ENCODE results near the gene RABGGTB. TPM values are rescaled to one million over a fixed set of nuclear protein-coding genes. Genes with fewer than 3 reads are reported as not detected.
"Not testable (repeated sequence)": the region's sequence is repeated elsewhere in the genome, so short reads cannot be mapped to it uniquely, and the experiment has no call there.

The RABGGTB gene
- 100 to 1,000 TPM in 3 of 12 donors, 10 to 100 TPM in 8, not detected in 1; 74.9 to 124 (median 94.9) TPM for polyA plus RNA-seq (ENCODE audit: insufficient read length in 12 of 12)
- long read RNA-seq, donor 1, transcript RABGGTB-201 (9 exons, 1,496 nt), result major isoform, 13 of 78 reads
- long read RNA-seq, donor 1, transcript RABGGTB-203 (2 exons, 1,177 nt), result minor isoform, 5 of 78 reads
- long read RNA-seq, donor 1, partial matches to known transcripts, result 59 of 78 reads
- long read RNA-seq, donor 1, other reads (novel, unspliced or antisense), result 0 of 78 reads
- long read RNA-seq, donor 2, transcript RABGGTB-201 (9 exons, 1,496 nt), result major isoform, 21 of 89 reads
- long read RNA-seq, donor 2, transcript RABGGTB-203 (2 exons, 1,177 nt), result minor isoform, 8 of 89 reads
- long read RNA-seq, donor 2, partial matches to known transcripts, result 59 of 89 reads
- long read RNA-seq, donor 2, other reads (novel, unspliced or antisense), result 0 of 89 reads
- long read RNA-seq, donor 3, transcript RABGGTB-201 (9 exons, 1,496 nt), result major isoform, 7 of 23 reads
- long read RNA-seq, donor 3, partial matches to known transcripts, result 14 of 23 reads
- long read RNA-seq, donor 3, other reads (novel, unspliced or antisense), result 0 of 23 reads
- long read RNA-seq, donor 4, transcript RABGGTB-201 (9 exons, 1,496 nt), result major isoform, 9 of 39 reads
- long read RNA-seq, donor 4, partial matches to known transcripts, result 28 of 39 reads
- long read RNA-seq, donor 4, other reads (novel, unspliced or antisense), result 0 of 39 reads
- long read RNA-seq, donor 5, transcript RABGGTB-201 (9 exons, 1,496 nt), result major isoform, 15 of 36 reads
- long read RNA-seq, donor 5, partial matches to known transcripts, result 17 of 36 reads
- long read RNA-seq, donor 5, other reads (novel, unspliced or antisense), result 0 of 36 reads
- long read RNA-seq, donor 6, transcript RABGGTB-203 (2 exons, 1,177 nt), result minor isoform, 5 of 54 reads
- long read RNA-seq, donor 6, transcript RABGGTB-201 (9 exons, 1,496 nt), result major isoform, 11 of 54 reads
- long read RNA-seq, donor 6, partial matches to known transcripts, result 36 of 54 reads
- long read RNA-seq, donor 6, other reads (novel, unspliced or antisense), result 0 of 54 reads
- long read RNA-seq, donor 7, transcript RABGGTB-201 (9 exons, 1,496 nt), result major isoform, 11 of 30 reads
- long read RNA-seq, donor 7, partial matches to known transcripts, result 15 of 30 reads
- long read RNA-seq, donor 7, other reads (novel, unspliced or antisense), result 0 of 30 reads
- long read RNA-seq, donor 8, transcript RABGGTB-201 (9 exons, 1,496 nt), result major isoform, 16 of 88 reads
- long read RNA-seq, donor 8, partial matches to known transcripts, result 67 of 88 reads
- long read RNA-seq, donor 8, other reads (novel, unspliced or antisense), result 0 of 88 reads
- long read RNA-seq, donor 9, transcript RABGGTB-201 (9 exons, 1,496 nt), result major isoform, 13 of 43 reads
- long read RNA-seq, donor 9, partial matches to known transcripts, result 29 of 43 reads
- long read RNA-seq, donor 9, other reads (novel, unspliced or antisense), result 0 of 43 reads
- long read RNA-seq, donor 10, transcript RABGGTB-201 (9 exons, 1,496 nt), result major isoform, 13 of 61 reads
- long read RNA-seq, donor 10, partial matches to known transcripts, result 44 of 61 reads
- long read RNA-seq, donor 10, other reads (novel, unspliced or antisense), result 0 of 61 reads
- long read RNA-seq, donor 11, transcript RABGGTB-201 (9 exons, 1,496 nt), result major isoform, 22 of 100 reads
- long read RNA-seq, donor 11, partial matches to known transcripts, result 73 of 100 reads
- long read RNA-seq, donor 11, other reads (novel, unspliced or antisense), result 0 of 100 reads

DNA sequence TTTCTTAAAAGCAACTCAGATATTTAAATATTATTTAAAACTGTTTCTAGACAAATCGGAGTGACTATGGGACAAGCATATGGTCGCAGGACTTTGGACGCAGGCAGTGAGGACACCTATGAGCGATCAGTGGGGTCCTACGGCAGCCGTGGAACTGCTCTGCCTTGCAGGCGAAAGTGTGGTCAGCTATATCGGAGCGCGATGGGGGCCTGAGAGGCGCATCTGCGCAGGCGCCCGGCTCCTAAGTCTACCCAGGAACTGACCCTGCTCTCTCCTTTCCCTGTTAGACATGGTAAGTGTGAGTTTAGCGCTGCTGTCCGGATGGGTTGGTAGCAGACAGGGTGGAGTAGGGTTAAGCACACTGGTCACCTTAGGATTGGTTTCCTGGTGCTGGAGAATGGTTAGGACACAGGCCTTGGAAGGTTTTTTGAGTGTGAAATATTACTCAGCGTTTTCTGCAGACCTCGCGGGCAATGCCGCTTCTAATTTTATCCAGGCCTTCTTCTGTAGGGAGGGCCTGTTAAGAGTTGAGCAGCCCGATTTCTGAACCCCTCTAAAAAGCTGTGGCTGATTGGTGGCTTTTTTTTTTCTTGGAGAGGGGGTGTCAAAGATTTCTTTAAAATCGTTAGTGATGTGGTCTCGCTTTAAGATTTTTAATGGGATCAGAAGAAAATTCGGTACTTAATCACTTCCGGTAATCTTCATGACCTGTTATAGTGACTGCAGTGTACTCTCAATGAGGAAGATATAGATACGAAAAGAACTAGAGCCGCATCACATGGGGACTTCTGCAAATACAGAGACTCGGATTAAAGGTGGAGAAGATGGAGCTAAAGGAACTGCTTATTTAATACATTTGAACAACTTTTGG lies at the start of gene RABGGTB:
RABGGTB (plus strand) TSS at position 274 of the 871 bp plus-strand sequence; CDS start at position 290, 16 bp downstream.
- DNase-seq, result peak; percentile 98

DNA sequence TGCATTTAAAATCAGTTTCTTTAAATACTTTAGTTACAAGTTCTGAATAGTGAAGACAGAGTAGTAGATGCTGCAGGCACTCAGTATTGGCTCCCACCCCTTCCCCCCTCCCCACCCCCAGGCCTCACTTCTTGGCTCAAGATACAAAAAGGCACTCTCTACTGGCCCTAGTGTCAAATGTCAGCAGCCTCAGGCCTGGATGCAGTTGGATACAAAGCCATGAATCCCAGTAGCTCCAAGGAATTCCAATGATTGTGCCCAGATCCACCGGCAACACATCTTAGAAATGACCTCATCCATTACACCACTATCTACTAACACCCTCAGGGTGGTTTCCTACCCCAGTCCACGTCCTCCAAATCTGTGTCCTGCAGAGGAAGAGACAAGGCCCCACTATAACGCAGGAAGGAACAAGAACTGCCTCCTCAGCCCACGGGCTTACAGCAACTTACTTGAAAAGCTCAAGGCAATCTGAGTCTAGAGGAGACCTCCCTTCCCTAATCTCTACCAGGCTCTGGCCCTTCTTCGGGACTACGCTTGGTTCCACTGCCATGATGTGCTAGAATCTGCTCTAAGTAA lies 43.9 kb upstream of the RABGGTB start:
- no peak for DNase-seq

DNA sequence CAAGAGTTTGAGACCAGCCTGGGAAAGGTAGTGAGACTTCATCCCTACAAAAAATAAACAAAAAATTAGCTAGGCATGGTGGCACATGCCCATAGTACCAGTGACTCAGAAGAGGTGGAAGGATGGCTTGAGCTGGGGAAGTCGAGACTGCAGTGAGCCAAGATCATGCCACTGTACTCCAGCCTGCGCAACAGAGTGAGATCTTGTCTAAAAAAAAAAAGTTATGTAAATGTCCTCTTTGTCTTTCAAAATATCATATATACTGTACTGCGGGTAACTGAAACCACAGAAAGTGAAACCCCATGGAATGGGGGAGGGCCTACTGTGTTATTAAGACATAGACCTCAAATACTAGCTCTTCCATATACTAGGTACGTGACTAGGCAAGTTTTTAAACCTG lies 40.8 kb upstream of the RABGGTB start:
- DNase-seq, result no peak

DNA sequence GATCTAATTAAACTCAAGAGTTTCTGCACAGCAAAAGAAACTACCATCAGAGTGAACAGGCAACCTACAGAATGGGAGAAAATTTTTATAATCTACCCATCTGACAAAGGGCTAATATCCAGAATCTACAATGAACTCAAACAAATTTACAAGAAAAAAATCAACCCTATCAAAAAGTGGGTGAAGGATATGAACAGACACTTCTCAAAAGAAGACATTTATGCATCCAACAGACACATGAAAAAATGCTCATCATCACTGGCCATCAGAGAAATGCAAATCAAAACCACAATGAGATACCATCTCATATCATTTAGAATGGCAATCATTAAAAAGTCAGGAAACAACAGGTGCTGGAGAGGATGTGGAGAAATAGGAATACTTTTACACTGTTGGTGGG lies 28.8 kb upstream of the RABGGTB start:
- not testable (repeated sequence) for DNase-seq

DNA sequence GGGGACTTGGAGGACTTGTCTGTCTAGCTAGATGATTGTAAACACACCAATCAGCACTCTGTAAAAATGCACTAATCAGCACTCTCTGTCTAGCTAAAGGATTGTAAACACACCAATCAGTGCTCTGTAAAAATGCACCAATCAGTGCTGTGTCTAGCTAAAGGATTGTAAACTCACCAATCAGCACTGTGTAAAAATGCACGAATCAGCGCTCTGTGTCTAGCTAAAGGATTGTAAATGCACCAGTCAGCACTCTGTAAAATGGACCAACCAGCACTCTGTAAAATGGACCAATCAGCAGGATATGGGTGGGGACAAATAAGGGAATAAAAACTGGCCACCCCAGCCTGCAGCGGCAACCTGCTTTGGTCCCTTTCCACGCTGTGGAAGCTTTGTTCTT lies 27.5 kb upstream of the RABGGTB start:
- DNase-seq, result not testable (repeated sequence)

DNA sequence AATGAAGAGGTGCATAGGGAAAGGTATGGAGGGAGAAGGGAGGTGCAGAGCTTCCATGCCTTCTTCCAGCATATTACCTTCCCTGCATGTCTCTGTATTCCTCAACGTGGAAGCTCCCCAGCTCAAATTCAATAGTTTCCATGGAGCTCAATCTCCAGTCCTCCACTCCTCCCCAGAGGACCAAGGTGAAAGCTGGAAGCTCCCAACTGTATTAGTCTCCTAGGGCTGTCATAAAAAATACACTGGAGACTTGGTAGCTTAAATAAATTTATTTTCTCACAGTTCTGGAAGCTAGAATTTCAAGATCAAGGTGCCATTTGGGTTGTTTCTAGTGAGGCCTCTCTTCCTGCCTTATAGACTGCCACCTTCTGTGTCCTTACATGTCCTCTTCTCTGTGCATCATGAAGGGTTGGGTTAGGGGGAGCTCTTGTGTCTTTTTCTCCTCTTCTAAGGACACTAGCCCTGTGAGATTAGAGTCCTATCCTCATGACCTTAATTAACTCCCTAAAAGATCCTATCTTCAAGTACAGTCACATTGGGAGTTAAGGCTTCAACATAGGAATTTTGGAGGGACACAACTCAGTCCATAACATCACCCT lies 21.9 kb upstream of the RABGGTB start:
- DNase-seq, result no peak

DNA sequence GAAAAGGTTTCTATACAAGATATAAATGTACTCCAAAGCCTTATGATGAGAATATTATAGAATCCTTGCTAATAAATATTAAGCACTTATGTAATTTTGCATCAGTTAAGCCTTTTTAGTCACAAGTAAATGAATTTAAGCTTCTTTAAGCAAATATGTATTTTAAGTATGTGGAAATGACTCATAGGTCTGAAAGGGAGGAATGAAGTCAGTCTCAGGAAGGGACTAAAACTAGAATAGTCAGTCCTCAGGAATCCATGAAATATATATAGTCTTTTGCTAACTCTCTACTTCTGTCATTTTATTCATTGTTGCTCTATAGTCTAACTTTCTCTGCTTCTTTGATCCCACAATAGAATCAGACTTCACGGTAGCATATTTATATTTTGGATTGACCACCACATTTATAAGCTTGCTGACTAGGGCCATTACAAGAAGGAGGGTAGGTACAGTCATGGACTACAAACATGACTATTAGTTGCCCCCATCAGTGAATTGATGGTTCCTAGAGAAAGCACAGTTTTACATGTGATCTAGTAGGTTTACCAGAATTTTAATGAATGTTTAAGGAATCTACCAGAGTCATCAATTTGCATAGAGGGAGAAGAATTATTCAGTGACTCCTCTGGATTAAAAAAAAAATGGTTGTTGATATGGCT lies 20.2 kb upstream of the RABGGTB start:
- no peak for DNase-seq

DNA sequence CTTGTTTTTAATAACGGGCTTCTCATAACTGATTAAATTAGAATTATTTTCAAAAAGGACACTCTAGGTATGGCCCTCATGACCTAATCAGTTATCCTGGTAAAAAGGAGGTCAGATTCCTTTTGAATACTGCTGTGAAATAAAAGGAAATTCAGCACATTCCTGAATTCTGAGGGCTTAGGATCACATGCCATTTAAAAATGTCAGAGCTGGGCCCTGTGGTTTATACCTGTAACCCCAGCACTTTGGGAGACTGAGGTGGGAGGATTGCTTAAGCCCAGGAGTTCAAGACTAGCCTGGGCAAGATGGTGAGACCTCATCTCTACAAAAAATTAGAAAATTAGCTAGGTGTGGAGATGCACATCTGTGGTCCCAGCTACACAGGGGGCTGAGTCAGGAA lies 18.0 kb upstream of the RABGGTB start:
- DNase-seq, result no peak

DNA sequence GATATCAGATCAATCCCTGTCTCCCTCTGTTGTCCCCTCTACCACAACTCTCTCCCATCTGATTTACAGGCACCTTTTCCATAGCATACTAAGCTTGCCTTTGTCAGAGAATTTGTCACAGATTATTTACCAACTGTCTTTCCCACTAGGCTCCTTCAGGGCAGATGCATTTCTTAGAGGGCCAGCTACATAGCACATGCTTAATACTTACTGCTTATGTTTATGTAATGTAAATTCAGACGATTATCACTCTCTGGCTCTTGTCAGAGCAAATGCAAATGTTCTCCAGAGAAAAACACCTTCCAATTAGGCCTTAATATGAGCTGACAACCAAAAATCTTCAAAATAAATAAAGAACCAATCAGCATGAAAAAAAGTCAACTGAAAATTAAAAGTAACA lies 15.3 kb upstream of the RABGGTB start:
- no peak for DNase-seq

DNA sequence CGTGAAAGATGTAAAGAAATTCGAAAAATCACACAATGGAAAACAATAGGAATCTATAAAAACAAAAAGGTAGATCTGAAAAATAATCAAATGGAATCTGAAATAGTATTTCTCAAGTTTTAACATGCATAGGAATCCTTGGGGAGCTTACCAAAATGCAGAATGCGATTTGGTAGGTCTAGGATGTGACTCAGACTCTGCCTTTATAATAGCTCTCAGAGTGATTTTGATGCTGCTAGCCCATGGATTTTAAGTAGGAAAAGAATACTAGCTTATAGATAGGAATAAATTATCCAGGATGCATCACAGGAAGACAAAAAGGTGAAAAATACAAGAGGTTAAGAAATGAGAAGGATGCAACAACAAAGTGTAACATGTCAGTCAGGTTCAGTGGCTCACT lies 14.1 kb upstream of the RABGGTB start:
- no peak for DNase-seq

DNA sequence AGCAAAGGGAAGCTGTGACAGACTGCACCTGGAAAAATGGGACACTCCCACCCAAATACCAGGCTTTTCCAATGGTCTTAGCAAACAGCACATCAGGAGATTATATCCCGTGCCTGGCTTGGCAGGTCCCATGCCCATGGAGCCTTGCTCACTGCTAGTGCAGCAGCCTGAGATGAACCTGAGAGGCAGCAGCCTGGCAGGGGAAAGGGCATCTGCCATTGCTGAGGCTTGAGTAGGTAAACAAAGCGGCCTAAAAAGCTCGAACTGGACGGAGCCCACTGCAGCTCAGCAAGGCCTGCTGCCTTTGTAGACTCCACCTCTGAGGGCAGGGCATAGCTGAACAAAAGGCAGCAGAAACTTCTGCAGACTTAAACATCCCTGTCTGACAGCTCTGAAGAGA lies 8.2 kb upstream of the RABGGTB start:
- not testable (repeated sequence) for DNase-seq

DNA sequence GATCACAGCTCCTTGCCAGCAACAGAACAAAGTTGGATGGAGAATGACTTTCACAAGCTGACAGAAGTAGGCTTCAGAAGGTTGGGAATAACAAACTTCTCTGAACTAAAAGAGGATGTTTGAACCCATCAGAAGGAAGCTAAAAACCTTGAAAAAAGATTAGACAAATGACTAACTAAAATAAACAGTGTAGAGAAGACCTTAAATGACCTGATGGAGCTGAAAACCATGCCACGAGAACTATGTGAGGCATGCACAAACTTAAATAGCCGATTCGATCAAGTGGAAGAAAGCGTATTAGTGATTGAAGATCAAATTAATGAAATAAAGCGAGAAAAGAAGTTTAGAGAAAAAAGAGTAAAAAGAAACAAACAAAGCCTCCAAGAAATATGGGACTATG lies 7.4 kb upstream of the RABGGTB start:
- not testable (repeated sequence) for DNase-seq

DNA sequence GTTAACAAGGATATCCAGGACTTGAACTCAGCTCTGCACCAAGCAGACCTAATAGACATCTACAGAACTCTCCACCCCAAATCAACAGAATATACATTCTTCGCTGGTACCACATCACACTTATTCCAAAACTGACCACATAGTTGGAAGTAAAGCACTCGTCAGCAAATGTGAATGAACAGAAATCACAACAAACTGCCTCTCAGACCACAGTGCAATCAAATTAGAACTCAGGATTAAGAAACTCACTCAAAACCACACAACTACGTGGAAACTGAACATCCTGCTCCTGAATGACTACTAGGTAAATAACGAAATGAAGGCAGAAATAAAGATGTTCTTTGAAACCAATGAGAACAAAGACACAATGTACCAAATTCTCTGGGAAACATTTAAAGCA lies 5.9 kb upstream of the RABGGTB start:
- DNase-seq, result not testable (repeated sequence)

DNA sequence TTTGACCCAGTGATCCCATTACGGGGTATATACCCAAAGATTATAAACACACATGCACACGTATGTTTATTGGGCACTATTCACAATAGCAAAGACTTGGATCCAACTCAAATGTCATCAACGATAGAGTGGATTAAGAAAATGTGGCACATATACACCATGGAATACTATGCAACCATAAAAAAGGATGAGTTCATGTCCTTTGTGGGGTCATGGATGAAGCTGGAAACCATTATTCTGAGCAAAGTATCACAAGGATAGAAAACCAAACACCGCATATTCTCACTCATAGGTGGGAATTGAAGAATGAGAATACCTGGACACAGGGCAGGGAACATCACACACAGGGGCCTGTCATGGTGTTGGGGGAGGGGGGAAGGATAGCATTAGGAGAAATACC lies 2.1 kb upstream of the RABGGTB start:
- not testable (repeated sequence) for DNase-seq

DNA sequence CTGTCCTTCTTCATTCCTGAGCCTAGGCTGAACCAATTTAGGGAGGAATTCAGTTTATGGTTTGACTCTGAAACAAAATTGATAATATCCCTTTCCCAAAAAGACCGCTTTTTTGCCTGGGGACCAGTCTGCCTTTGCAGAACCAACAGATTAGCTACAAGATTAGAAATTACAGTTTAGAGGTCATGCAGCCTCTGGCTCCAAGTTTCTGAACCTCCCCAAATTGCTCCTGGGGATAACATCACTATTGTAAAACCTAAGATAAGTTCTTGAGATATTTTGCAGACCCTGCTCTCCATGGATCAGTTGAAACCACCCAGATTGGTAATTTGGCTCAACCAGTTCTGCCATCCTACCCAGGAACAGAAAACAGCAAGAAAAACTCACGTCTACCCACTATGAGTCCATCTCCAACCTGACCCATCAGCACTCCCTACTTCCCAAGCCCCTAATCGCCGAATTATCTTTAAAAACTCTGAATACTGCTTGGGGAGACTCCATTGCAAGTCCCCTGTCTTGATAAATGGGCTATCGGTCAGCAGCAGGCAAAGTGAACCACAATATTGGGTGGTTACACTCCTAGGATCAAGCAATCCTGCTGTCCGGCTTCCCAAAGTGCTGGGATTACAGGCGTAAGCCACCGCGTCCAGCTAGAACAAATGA lies 605 bp upstream of the RABGGTB start:
- no peak for DNase-seq

DNA sequence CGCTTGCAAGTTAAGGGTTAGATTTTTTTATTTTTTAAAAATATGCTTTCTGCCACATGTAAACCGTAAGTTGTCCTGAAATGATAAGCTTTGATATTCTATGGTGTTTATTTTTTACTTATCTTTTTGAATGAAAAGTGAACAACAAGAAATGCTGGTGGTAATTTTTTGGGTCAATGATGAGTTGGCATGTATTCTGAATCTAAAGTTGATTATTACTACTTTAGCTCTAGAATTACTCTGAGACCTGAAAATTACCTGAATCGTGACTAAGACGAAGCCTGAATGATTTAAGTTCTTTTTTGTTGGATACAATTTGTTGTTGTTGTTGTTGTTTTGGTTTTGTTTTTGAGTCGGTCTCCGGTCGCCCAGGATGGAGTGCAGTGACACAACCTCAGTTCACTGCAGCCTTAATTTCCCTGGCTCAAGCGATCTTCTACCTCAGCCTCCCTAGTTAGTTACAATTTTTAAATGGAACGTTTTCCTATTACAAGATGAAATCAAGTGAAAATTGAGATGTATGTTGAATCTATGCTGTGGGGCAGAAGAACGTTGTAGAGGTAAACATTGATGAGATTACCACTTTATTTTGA lies 941 bp downstream of the RABGGTB start:
- no peak for DNase-seq

DNA sequence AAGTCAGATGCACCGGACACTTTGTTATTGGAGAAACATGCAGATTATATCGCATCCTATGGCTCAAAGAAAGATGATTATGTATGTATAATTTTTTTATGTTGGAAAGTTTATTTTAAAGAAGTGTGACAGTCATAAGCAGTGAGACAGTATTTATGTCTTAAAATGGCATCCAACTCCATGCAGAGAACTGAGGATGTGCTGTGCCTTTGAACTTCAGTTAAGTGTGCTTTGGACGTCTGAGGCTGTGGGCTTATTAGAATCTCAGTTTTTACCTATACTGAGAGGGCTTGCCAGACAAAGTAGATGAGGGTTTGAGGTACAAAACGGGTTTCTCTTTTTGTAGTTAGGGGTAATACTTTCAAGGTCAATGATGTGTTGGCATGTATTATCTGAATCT lies 1.5 kb downstream of the RABGGTB start:
- no peak for DNase-seq
